GM12873 (cell line): Measurements from ENCODE around the gene PTPN12.

Experiments
- TF ChIP-seq, protein P1 (sequence below): IDR thresholded peaks from 2 replicates; pipeline ENCODE4 v1.5.1; 2012; ENCODE audit warnings: low read depth, mild to moderate bottlenecking, moderate library complexity, low read length, control low read depth; ENCODE audit not compliant: insufficient read depth; ENCODE audit errors: missing control alignments

PTPN12 gene

DNA sequence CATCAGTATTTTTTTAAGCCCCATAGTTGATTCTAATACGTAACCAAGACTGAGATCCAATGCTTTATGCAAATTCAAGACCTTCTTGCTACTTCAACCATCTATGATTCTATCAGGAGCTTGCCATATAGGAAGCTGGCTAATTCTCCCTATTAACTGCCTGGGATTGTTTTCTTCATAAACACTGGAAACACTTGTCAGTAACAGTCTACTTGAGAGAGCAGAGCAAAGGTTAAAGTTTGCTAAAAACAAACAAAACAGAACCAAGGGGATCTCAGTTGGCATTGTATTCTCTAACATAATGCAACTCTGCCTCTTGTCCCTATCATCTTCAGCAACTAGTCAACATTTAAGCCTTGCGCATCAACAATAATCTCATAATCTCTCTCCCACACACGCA is 21.0 kb upstream of the PTPN12 start:
- TF ChIP-seq, protein P1, sequence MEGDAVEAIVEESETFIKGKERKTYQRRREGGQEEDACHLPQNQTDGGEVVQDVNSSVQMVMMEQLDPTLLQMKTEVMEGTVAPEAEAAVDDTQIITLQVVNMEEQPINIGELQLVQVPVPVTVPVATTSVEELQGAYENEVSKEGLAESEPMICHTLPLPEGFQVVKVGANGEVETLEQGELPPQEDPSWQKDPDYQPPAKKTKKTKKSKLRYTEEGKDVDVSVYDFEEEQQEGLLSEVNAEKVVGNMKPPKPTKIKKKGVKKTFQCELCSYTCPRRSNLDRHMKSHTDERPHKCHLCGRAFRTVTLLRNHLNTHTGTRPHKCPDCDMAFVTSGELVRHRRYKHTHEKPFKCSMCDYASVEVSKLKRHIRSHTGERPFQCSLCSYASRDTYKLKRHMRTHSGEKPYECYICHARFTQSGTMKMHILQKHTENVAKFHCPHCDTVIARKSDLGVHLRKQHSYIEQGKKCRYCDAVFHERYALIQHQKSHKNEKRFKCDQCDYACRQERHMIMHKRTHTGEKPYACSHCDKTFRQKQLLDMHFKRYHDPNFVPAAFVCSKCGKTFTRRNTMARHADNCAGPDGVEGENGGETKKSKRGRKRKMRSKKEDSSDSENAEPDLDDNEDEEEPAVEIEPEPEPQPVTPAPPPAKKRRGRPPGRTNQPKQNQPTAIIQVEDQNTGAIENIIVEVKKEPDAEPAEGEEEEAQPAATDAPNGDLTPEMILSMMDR: no peak

- TF ChIP-seq, protein P1: no peak
These were observed 16.8 kb upstream of the PTPN12 start for GRCh38 chr7:77520261-77520660.

DNA sequence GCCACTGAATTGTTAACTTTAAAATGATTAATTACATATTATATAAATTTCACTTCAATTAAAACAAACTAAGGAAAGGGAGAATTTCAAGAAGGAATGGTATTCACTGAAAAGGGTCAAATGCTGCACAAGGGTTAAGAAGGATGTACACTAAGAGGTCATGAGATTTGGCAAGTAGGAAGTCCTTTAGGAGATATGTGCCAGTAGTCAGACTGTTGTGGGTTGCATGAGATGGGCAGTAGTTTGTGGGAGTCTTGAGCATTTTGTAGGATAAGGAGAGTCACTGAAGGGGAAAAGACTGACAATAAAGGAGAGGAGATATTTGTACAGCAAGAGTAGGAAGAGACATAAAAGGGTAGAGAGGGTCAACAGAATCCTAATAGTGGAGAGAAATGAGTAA is 12.4 kb upstream of the PTPN12 start:
- TF ChIP-seq, protein P1: no peak

DNA sequence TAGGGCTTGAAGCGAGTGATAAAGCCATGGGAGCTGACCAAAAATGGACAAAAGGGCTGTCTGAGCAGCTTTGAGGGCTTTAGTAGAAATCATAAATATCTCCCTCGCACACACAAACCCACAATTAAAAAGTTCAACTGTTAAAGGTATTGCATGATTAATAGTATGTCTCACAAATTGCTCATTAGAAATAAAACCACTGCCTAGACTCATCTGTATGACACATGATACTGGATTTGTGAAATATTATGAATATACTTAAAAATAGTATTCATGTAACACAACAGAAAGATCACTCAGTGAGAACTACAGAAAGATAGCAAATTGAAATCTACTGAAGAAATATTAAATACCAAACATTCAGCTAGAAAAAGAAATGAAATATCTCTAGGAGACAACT is 11.9 kb upstream of the PTPN12 start:
- TF ChIP-seq, protein P1: no peak

- TF ChIP-seq, protein P1: no peak
These were observed 8.7 kb upstream of the PTPN12 start for GRCh38 chr7:77528368-77528767.

DNA sequence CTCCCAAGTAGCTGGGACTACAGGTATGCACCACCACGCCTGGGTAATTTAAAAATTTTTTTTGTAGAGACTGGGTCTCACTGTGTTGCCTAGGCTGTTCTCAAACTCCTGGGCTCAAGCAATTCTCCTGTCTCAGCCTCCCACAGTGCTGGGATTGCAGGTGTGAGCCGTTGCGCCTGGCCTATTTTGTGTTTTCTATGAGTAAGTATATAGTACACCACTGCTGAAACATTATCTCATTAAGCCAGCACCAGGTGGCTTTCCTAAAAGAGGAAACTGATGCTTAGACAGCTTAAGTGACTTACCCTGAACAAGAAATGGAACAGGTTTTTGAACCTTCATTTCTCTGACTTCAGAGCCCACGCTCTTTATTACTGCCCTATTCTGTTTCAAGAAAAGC is 7.8 kb upstream of the PTPN12 start:
- TF ChIP-seq, protein P1: no peak

- TF ChIP-seq, protein P1: no peak
These were observed 6.1 kb upstream of the PTPN12 start for GRCh38 chr7:77531038-77531437.
